AML-193 (cell line): ENCODE results near the gene LMOD3.

Experiments used
- DNase-seq, 2 experiments: peaks; one replicate each; lab custom pipeline; 2025; lab: John Stamatoyannopoulos, UW

The LMOD3 gene

GRCh38 chr3:69122403-69122802 lies at the start of gene LMOD3:
Gene LMOD3 (minus strand): TSS chr3:69122595. CDS start chr3:69122386, 209 bp downstream.
- no peak for DNase-seq

DNA sequence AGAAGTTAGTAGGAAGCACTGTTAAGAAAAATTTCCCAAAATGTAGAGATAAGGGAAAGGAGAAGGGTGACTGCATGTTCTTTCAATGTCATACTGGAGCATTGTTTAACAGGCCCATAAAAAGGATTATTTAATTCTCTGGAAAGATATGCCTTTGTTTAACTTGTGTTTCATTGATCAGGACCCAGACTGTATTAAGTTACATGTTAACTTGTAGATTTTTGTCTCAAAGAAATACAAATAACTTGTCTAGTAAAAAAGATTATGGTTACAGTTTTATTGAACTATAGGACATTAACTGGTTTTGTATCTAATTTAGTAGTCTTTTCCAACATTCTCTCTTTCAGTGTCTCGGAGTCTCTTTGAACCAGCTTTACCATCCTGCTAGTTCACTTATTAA lies 49.7 kb upstream of the LMOD3 start:
- DNase-seq, result no peak

GRCh38 chr3:69166446-69166845 lies 44.1 kb upstream of the LMOD3 start:
- no peak for DNase-seq

DNA sequence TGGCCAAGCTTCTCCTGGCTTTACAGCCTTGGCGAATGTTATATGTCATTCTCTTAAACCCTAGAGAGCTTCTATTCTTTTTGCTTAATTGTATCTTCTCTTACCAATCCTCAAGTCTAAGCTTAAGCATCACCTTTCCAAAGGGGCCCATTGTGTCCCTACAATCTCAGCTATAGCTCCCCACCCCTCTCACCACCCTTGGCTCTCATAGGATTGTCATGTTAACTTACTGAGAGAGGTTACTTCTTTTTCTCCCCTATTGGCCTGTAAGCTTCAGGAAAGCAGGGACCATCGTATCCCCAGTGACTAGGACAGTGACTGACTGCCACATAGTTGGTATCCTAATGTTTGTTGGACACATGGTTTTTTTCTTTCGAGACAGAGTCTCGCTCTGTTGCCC lies 43.3 kb upstream of the LMOD3 start:
- no peak for DNase-seq

- DNase-seq, result no peak
Measured at GRCh38 chr3:69164296-69164695, 41.9 kb upstream of the LMOD3 start.

DNA sequence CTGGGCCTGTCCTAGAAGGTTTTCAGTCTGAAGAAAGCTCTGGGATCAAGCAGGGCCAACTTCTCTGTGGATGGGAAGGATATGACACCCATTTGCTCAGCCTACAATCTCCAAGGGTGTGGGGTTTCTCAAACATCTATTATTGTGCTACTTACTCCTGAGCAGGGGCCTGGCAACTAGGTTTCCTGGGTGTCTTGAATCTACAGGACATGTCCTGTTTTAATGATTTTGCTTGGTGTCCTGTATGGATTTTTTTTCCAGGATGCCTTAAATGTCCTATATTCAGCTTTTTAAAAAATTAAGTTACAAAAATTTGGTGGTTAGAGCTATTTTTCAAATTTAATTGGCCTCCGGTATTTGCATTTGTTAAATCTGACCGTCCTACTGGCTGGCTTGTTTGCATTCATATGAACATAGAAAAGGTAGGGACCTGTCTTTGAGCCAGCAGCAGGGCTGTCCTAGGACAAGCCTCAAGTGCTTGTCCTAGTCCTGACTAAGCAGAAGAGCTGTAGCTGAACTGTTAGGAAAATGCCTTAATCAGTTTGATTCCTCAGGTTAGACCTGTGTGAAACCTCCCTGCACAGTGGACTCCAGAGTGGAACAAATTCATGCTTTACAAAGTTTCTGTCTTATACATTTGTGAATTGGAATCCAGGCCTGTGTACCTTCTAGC lies 40.0 kb upstream of the LMOD3 start:
- DNase-seq, result no peak

GRCh38 chr3:69161587-69162307 lies 39.4 kb upstream of the LMOD3 start:
- peak; percentile 61 to 77 for DNase-seq

DNA sequence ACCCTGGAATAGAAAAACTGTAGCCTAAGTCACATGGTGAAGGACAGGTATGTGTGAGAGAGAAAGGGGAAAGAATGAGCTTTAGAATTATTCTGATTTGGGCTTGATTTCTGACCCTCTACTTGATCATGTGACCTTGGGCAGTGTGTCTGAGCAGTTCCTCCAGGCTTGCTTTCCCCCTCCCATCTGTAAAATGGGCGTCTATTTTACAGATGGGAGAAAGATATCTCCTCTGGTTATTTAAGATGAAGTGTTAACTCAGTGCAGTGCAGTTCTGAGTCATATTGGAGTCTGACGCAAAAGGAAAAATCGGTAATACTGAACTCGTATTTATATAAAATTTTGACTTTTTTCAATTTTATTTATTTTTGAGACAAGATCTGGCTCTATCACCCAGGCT lies 38.1 kb upstream of the LMOD3 start:
- no peak for DNase-seq

GRCh38 chr3:69160107-69160506 lies 37.7 kb upstream of the LMOD3 start:
- DNase-seq, result no peak

GRCh38 chr3:69149586-69149985 lies 27.2 kb upstream of the LMOD3 start:
- no peak for DNase-seq

- DNase-seq, result no peak
Measured at GRCh38 chr3:69145688-69146087, 23.3 kb upstream of the LMOD3 start.

GRCh38 chr3:69144631-69145245 lies 22.3 kb upstream of the LMOD3 start:
- DNase-seq, result no peak

GRCh38 chr3:69143612-69144011 lies 21.2 kb upstream of the LMOD3 start:
- DNase-seq, result no peak

DNA sequence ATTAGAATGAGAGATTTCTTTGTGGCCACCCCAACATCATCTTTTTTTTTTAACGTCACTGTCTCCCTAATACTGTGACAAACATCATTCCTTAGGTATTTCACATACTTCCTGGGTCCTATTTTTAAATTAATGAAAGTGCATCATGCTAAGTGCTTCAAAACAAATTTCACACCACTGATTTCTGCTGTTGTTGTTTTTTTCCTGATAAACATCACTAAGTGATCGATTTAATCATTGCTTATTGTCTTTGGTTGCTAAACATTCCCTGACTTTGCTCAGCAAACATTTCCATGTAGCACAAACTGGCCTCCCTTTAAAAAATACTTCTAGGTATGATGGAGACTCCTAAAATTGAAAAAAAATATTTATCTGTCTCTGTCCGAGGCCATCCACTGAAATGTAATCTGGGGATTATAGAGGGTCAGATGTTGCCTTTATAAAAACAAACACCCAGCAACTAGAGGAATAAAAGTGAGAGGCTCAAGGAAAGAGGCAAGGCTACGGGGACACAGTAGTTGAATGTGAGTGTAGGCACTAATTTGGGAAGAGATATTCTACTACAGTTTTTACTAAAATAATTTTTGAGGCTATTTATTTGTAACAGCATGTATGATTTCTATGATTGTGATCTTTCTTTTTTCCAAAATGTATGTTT lies 20.5 kb upstream of the LMOD3 start:
- DNase-seq, result no peak

DNA sequence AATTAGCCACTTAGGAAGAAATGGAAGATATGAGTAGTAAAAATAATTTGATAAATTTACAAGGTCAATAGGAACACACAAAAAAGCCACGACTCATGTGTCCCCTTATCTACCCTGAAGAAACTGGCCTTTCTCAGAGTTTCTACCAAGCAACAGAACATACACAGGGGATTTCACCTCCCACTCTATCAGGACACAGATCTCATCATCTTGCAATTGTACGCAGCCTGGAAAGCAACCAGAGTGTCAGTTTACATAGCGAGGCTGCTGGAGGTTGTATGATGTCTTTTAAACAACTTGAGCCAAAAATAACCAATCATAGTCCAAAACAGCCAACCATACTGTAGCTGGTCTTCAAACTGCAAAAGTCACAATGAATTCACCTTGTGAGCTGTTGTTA lies 19.7 kb upstream of the LMOD3 start:
- DNase-seq, result no peak

GRCh38 chr3:69141313-69141712 lies 18.9 kb upstream of the LMOD3 start:
- no peak for DNase-seq

- DNase-seq, result no peak
Measured at GRCh38 chr3:69137412-69137811, 15.0 kb upstream of the LMOD3 start.

DNA sequence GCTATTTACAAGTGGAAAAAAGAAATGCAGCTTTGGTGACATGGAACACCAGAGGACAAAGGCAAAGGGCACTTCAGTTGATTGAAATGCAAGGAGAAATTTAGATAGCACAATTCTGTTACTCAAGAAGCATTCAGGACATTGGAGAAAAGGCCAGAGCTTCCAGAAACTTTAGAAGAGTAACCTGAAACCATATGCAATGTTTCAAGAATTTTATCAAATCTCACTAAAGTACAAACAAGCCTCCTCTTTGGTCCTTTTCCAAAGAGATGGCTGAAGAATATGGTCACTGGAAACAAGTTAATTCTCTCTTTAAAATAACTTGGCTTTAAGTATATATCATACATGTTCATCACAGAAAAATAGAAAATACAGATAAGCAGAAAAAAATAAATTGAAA lies 14.6 kb upstream of the LMOD3 start:
- no peak for DNase-seq

DNA sequence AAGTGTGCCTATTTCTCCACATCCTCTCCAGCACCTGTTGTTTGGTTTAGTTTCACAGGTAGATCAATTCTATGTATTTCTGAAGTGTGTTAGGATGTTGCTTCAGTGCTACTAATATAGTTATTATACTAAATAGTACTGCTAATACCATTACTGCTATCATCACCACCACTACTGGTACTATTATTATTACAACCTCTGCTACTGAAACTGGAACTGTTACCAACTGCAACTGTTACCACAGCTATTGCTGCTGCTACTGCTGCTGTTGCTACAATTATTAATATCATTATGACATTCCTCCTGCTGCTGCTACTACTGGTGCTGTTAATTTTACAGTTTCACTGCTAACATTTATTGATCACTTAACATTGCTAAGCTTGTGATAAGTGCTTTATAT lies 8.3 kb upstream of the LMOD3 start:
- no peak for DNase-seq

DNA sequence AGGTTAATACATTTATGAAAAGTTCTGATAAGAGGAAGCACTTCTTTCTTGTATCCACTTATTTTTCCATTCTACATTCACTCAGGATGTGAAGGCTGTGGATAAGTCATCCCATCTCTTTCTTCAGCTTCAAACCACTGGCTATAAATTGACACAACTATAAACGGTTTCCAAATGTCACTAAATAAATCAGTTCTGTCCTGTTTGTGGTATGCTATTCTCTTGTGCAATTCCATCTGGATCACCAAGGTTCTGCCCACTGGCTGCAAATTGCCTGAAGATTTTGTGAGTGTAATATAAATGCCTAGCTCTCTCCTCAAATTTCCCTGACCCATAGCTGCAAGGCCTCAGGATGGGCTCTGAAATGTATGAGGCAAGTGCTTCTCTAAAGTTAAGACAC lies 7.1 kb upstream of the LMOD3 start:
- no peak for DNase-seq

- no peak for DNase-seq
Measured at GRCh38 chr3:69128509-69128908, 6.1 kb upstream of the LMOD3 start.

- no peak for DNase-seq
Measured at GRCh38 chr3:69126999-69127398, 4.6 kb upstream of the LMOD3 start.

DNA sequence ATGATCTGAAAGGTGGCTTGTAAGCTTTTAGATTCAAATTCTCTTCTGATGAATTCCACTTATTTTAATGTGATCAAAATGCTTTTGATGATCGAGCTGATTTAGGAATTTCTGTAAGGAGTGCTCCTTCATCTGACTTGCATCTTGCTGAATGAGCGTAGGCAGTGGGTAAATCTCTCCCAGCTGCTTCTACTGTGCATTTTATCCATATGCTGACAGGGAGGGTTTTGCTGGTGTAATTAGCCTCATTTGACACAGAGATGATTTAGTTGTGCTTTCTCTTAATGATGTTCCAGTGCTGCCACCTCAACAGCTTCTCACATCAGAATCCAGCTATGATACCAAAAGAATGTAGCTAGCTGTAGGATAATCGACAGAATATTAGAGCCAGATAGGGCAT lies 3.8 kb upstream of the LMOD3 start:
- no peak for DNase-seq
